Measurements from ENCODE around the gene CCZ1B. TPM values are rescaled to one million over a fixed set of nuclear protein-coding genes. Genes with fewer than 3 reads are reported as not detected.
"Not testable (repeated sequence)": the region's sequence is repeated elsewhere in the genome, so short reads cannot be mapped to it uniquely, and the experiment has no call there.

CCZ1B gene
- total RNA-seq, 2 experiments from 2014 or later = 36.9 to 48.7 TPM

GRCh38 chr7:6833636-6834035 is 7.6 kb upstream of the CCZ1B start:
- CTCF ChIA-PET = no interaction called here
- no peaks in the 10 kb centered on the region for H3K36me3 Mint-ChIP-seq (ENCODE audit: low read depth)
- intact Hi-C loops (cut with micrococcal nuclease) = no loop called here
- no peak overlapping the region for H3K4me3 Mint-ChIP-seq
- H3K27me3 Mint-ChIP-seq = peaks cover 18% of the 10 kb centered on the region
- no peaks in the 10 kb centered on the region for H3K9me3 Mint-ChIP-seq
- H3K27ac Mint-ChIP-seq = no peak overlapping the region
- ATAC-seq (no peak), DNase-seq (no peak)
- POLR2A ChIA-PET = no interaction called here
- no peaks in the 10 kb centered on the region for H3K4me1 Mint-ChIP-seq (ENCODE audit: low read depth)
- TF ChIP-seq CTCF (IDR thresholded peaks at IDR 0.05) = no peak

- intact Hi-C loops (cut with micrococcal nuclease) = no loop called here
- H3K27ac Mint-ChIP-seq = no peak overlapping the region
- H3K4me1 Mint-ChIP-seq (ENCODE audit: low read depth) = peaks cover 2% of the 10 kb centered on the region
- DNase-seq = no peak
- no peak for ATAC-seq
- H3K4me3 Mint-ChIP-seq = no peak overlapping the region
- no peak for TF ChIP-seq CTCF (IDR thresholded peaks at IDR 0.05)
- ChIA-PET CTCF (no interaction called here), POLR2A (no interaction called here)
- peaks cover 1% of the 10 kb centered on the region for H3K36me3 Mint-ChIP-seq (ENCODE audit: low read depth)
- H3K9me3 Mint-ChIP-seq = no peaks in the 10 kb centered on the region
- H3K27me3 Mint-ChIP-seq = peaks cover 18% of the 10 kb centered on the region
These were observed 5.1 kb upstream of the CCZ1B start for GRCh38 chr7:6831018-6831725.

- H3K27ac Mint-ChIP-seq; H3K36me3 Mint-ChIP-seq (ENCODE audit: low read depth); H3K4me1 Mint-ChIP-seq (ENCODE audit: low read depth); CTCF ChIA-PET; intact Hi-C loops (cut with micrococcal nuclease); H3K27me3 Mint-ChIP-seq; DNase-seq; H3K4me3 Mint-ChIP-seq; POLR2A ChIA-PET; H3K9me3 Mint-ChIP-seq; ATAC-seq: not testable (repeated sequence)
These were observed 4.0 kb upstream of the CCZ1B start for GRCh38 chr7:6830026-6830425.

GRCh38 chr7:6829616-6830015 is 3.5 kb upstream of the CCZ1B start:
- CTCF ChIA-PET; DNase-seq; POLR2A ChIA-PET; H3K4me1 Mint-ChIP-seq (ENCODE audit: low read depth); H3K4me3 Mint-ChIP-seq; H3K9me3 Mint-ChIP-seq; H3K27me3 Mint-ChIP-seq; H3K36me3 Mint-ChIP-seq (ENCODE audit: low read depth); intact Hi-C loops (cut with micrococcal nuclease); H3K27ac Mint-ChIP-seq; ATAC-seq: not testable (repeated sequence)

- peak overlapping the region; percentile 59 for H3K4me3 Mint-ChIP-seq
- POLR2A ChIA-PET; CTCF ChIA-PET; intact Hi-C loops (cut with micrococcal nuclease); H3K36me3 Mint-ChIP-seq (ENCODE audit: low read depth); DNase-seq; ATAC-seq; H3K4me1 Mint-ChIP-seq (ENCODE audit: low read depth); H3K27me3 Mint-ChIP-seq; H3K9me3 Mint-ChIP-seq; H3K27ac Mint-ChIP-seq: not testable (repeated sequence)
These were observed 1.1 kb upstream of the CCZ1B start for GRCh38 chr7:6827180-6827579.

- Mint-ChIP-seq H3K4me3 (peak overlapping the region; percentile 70), H3K36me3 (ENCODE audit: low read depth) (peaks cover 11% of the 10 kb centered on the region), H3K27ac (peak overlapping the region; percentile 66)
- CTCF ChIA-PET; H3K9me3 Mint-ChIP-seq; intact Hi-C loops (cut with micrococcal nuclease); H3K27me3 Mint-ChIP-seq; POLR2A ChIA-PET; DNase-seq; H3K4me1 Mint-ChIP-seq (ENCODE audit: low read depth): not testable (repeated sequence)
- ATAC-seq = peak; percentile 71
These were observed 594 bp downstream of the CCZ1B start for GRCh38 chr7:6825236-6826125.

- ATAC-seq; H3K4me1 Mint-ChIP-seq (ENCODE audit: low read depth); H3K4me3 Mint-ChIP-seq; H3K27me3 Mint-ChIP-seq; H3K9me3 Mint-ChIP-seq; POLR2A ChIA-PET; H3K27ac Mint-ChIP-seq; CTCF ChIA-PET; DNase-seq; intact Hi-C loops (cut with micrococcal nuclease): not testable (repeated sequence)
- peaks cover 17% of the 10 kb centered on the region for H3K36me3 Mint-ChIP-seq (ENCODE audit: low read depth)
These were observed 4.5 kb downstream of the CCZ1B start for GRCh38 chr7:6821622-6822021.

- CTCF ChIA-PET; H3K4me1 Mint-ChIP-seq (ENCODE audit: low read depth); H3K27me3 Mint-ChIP-seq; H3K4me3 Mint-ChIP-seq; DNase-seq; ATAC-seq; H3K27ac Mint-ChIP-seq; H3K9me3 Mint-ChIP-seq; POLR2A ChIA-PET; intact Hi-C loops (cut with micrococcal nuclease): not testable (repeated sequence)
- peaks cover 14% of the 10 kb centered on the region for H3K36me3 Mint-ChIP-seq (ENCODE audit: low read depth)
These were observed 10.6 kb downstream of the CCZ1B start for GRCh38 chr7:6815470-6815869.

GRCh38 chr7:6813011-6813410 is 13.1 kb downstream of the CCZ1B start:
- CTCF ChIA-PET; H3K4me3 Mint-ChIP-seq; H3K27ac Mint-ChIP-seq; H3K9me3 Mint-ChIP-seq; H3K4me1 Mint-ChIP-seq (ENCODE audit: low read depth); DNase-seq; ATAC-seq; H3K27me3 Mint-ChIP-seq; POLR2A ChIA-PET; intact Hi-C loops (cut with micrococcal nuclease): not testable (repeated sequence)
- peaks cover 10% of the 10 kb centered on the region for H3K36me3 Mint-ChIP-seq (ENCODE audit: low read depth)

- DNase-seq; H3K4me3 Mint-ChIP-seq; H3K27me3 Mint-ChIP-seq; H3K4me1 Mint-ChIP-seq (ENCODE audit: low read depth); H3K36me3 Mint-ChIP-seq (ENCODE audit: low read depth); ATAC-seq; intact Hi-C loops (cut with micrococcal nuclease); POLR2A ChIA-PET; CTCF ChIA-PET; H3K27ac Mint-ChIP-seq; H3K9me3 Mint-ChIP-seq: not testable (repeated sequence)
These were observed 18.1 kb downstream of the CCZ1B start for GRCh38 chr7:6807959-6808358.
